Panc1 (cell line): ENCODE measurements around the gene ERI2. TPM values are rescaled to one million over a fixed set of nuclear protein-coding genes. Genes with fewer than 3 reads are reported as not detected.

Experiments
- ATAC-seq: fragments of 200-7000 bp; cut with Tn5 transposase; 2 replicates; pipeline ENCODE4 v1.9.1; 2020; ENCODE audit warnings: mild to moderate bottlenecking, moderate library complexity
- BruUV-seq: library from RNA; stranded (reverse); fragments of 400-500 nt; replicated peaks from 2 replicates; lab custom pipeline; 2021; lab: Mats Ljungman, UMichigan
- CTCF ChIA-PET: fragments of 300-600 bp; sonication (Branson Sonifier 250); formaldehyde crosslinking; loops from one replicate; lab custom pipeline; 2022; ENCODE audit warnings: antibody characterized with exemption; lab: Charles Lee
- POLR2A ChIA-PET: fragments of 300-600 bp; sonication (Branson Sonifier 250); formaldehyde crosslinking; loops from one replicate; lab custom pipeline; 2022; ENCODE audit warnings: antibody characterized with exemption; lab: Charles Lee
- DNase-seq: peaks from one replicate; pipeline ENCODE4 v3.0.0-alpha.2; 2010; ENCODE audit warnings: low read depth, low spot score
- H3K27ac ChIP-seq: 2 replicates; pipeline ENCODE4 v1.5.1; 2011; ENCODE audit warnings: mild to moderate bottlenecking, low read length, inconsistent platforms
- H3K27me3 ChIP-seq: fragments of 200-500 bp; sonication (Bioruptor generic); 2 replicates; pipeline ENCODE4 v1.6.0; 2014; ENCODE audit warnings: low read length, inconsistent platforms; ENCODE audit not compliant: control insufficient read depth, insufficient read depth
- H3K36me3 ChIP-seq: fragments of 200-500 bp; sonication (Bioruptor generic); 2 replicates; pipeline ENCODE4 v1.5.1; 2014; ENCODE audit warnings: inconsistent platforms, mild to moderate bottlenecking, low read length, moderate library complexity; ENCODE audit not compliant: control insufficient read depth, insufficient read depth
- H3K4me1 ChIP-seq: 2 replicates; pipeline ENCODE4 v1.5.1; 2011; ENCODE audit warnings: inconsistent platforms, mild to moderate bottlenecking, low read length, moderate library complexity; ENCODE audit not compliant: control insufficient read depth, insufficient read depth
- H3K4me3 ChIP-seq, 2 experiments: 2 replicates each; pipeline ENCODE4 v1.5.1; 2011 to 2012; ENCODE audit warnings: low read depth in 2 of 2, low read length in 2 of 2, mild to moderate bottlenecking in 2 of 2, inconsistent platforms in 1 of 2, moderate library complexity in 1 of 2
- H3K9me3 ChIP-seq: fragments of 200-500 bp; sonication (Bioruptor generic); 2 replicates; pipeline ENCODE4 v1.5.1; 2014; ENCODE audit warnings: low read depth, mild to moderate bottlenecking, inconsistent platforms, low read length, moderate library complexity; ENCODE audit not compliant: control insufficient read depth, insufficient read depth
- CTCF ChIP-seq: fragments of 450-650 bp; IDR thresholded peaks from 2 replicates; pipeline ENCODE4 v1.5.1; 2017; ENCODE audit warnings: mild to moderate bottlenecking
- POLR2AphosphoS5 ChIP-seq: IDR thresholded peaks from 2 replicates; pipeline ENCODE4 v1.6.1; 2012; ENCODE audit warnings: mild to moderate bottlenecking, low read depth, low read length, moderate library complexity
- SIN3A ChIP-seq: IDR thresholded peaks from 2 replicates; pipeline ENCODE4 v1.6.1; 2012; ENCODE audit warnings: low read depth, mild to moderate bottlenecking, low read length, moderate library complexity, borderline replicate concordance; ENCODE audit not compliant: insufficient read depth
- TCF7L2 ChIP-seq: IDR thresholded peaks from 2 replicates; pipeline ENCODE4 v1.6.1; 2011; ENCODE audit warnings: mild to moderate bottlenecking, low read depth, low read length, inconsistent platforms
- in situ Hi-C: cut with HindIII; loops from 2 replicates; pipeline ENCODE4 v1.10.0; 2016; ENCODE audit warnings: low sequenced_read_pairs, low pct_unique_long_range_greater_than_20kb
- intact Hi-C: fragments of 100-400 bp; cut with micrococcal nuclease; formaldehyde crosslinking; loops from one replicate; pipeline ENCODE4 v1.10.0; 2022; ENCODE audit not compliant: unreplicated experiment
- total RNA-seq: library from RNA; stranded (reverse); gene quantifications from one replicate; pipeline ENCODE4 v1.2.1, GENCODE V29; 2021; ENCODE audit not compliant: unreplicated experiment
- TF ChIP-seq, protein P1 (sequence below), 2 experiments: IDR thresholded peaks; 2 replicates each; pipeline ENCODE4 v1.6.1; 2011 to 2012; ENCODE audit warnings: low read depth in 2 of 2, control low read depth in 1 of 2, low read length in 1 of 2, mild to moderate bottlenecking in 1 of 2, moderate library complexity in 1 of 2; ENCODE audit not compliant: insufficient read depth in 1 of 2

Gene ERI2
- total RNA-seq, 1 experiment from 2014 or later = 20.4 TPM

DNA sequence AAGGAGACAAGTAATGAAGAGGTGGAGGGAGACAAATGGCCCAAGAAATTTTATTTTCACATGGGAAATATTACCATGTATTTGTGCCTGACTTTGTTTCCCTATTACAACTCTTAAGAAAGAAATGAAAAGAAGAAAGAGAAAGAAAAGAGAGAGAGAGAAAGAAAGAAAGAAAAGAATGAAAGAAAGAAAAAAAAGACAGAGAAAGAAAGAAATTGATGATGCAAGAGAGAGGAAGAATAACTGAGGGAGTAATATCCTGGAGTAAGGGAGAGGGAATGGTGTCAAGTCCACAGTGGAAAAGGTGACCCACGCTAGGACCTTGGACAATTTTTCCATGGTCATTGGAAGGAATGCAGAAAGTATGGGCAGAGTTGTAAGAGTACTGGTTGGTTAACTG lies 52.5 kb downstream of the ERI2 start:
- DNase-seq = no peak
- no peak for TF ChIP-seq POLR2AphosphoS5
- no peak for TF ChIP-seq CTCF
- TF ChIP-seq, protein P1, sequence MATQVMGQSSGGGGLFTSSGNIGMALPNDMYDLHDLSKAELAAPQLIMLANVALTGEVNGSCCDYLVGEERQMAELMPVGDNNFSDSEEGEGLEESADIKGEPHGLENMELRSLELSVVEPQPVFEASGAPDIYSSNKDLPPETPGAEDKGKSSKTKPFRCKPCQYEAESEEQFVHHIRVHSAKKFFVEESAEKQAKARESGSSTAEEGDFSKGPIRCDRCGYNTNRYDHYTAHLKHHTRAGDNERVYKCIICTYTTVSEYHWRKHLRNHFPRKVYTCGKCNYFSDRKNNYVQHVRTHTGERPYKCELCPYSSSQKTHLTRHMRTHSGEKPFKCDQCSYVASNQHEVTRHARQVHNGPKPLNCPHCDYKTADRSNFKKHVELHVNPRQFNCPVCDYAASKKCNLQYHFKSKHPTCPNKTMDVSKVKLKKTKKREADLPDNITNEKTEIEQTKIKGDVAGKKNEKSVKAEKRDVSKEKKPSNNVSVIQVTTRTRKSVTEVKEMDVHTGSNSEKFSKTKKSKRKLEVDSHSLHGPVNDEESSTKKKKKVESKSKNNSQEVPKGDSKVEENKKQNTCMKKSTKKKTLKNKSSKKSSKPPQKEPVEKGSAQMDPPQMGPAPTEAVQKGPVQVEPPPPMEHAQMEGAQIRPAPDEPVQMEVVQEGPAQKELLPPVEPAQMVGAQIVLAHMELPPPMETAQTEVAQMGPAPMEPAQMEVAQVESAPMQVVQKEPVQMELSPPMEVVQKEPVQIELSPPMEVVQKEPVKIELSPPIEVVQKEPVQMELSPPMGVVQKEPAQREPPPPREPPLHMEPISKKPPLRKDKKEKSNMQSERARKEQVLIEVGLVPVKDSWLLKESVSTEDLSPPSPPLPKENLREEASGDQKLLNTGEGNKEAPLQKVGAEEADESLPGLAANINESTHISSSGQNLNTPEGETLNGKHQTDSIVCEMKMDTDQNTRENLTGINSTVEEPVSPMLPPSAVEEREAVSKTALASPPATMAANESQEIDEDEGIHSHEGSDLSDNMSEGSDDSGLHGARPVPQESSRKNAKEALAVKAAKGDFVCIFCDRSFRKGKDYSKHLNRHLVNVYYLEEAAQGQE (IDR thresholded peaks at IDR 0.05; ENCODE audit: insufficient read depth in 1 of 2, low read depth in 2 of 2, low read length in 1 of 2) = no peak
- TF ChIP-seq TCF7L2 = no peak
- TF ChIP-seq SIN3A = no peak
- no peaks in the 10 kb centered on the region for H3K36me3 ChIP-seq
- no peaks in the 10 kb centered on the region for H3K9me3 ChIP-seq
- POLR2A ChIA-PET = no interaction called here
- CTCF ChIA-PET = no interaction called here
- no peak for ATAC-seq
- intact Hi-C loops = no loop called here
- BruUV-seq = no TSS peak
- no peaks in the 10 kb centered on the region for H3K4me1 ChIP-seq
- H3K27me3 ChIP-seq = peaks cover 24% of the 10 kb centered on the region
- no peak overlapping the region for H3K4me3 ChIP-seq
- in situ Hi-C loops = no loop called here
- H3K27ac ChIP-seq = no peak overlapping the region

DNA sequence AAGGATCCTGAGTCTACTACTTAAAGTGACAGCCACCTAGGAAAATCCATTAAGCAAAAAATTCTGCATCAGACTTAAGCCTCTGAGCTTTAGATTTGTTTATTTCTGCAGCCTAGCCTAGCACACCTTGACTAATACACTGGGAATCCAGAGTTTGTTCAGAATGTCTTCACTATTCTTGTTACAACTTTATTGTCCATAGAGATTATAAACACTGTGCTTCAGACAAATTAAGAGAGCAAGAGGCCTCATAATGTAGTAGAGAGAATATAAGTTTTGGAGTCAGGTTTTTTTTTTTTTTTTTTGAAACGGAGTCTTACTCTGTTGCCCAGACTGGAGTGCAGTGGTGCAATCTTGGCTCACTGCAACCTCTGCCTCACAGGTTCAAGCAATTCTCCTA lies 55.7 kb downstream of the ERI2 start:
- Histone ChIP-seq H3K27me3 (peaks cover 24% of the 10 kb centered on the region), H3K4me3 (no peak overlapping the region), H3K9me3 (no peaks in the 10 kb centered on the region; the same call in 1 of the 2 replicates), H3K27ac (no peak overlapping the region), H3K4me1 (no peaks in the 10 kb centered on the region), H3K36me3 (no peaks in the 10 kb centered on the region)
- DNase-seq = no peak
- ATAC-seq = no peak
- intact Hi-C loops = no loop called here
- in situ Hi-C loops = no loop called here
- ChIA-PET POLR2A (interaction anchor here (0.6 kb wide), 1 partner anchor 150 kb away, joined by 3 read pairs; no protein-coding TSS in a partner anchor), CTCF (no interaction called here)
- no TSS peak for BruUV-seq
- TF ChIP-seq POLR2AphosphoS5 (no peak), SIN3A (no peak), CTCF (no peak), TCF7L2 (no peak)
- TF ChIP-seq, protein P1 (IDR thresholded peaks at IDR 0.05; ENCODE audit: insufficient read depth in 1 of 2, low read depth in 2 of 2, low read length in 1 of 2) = no peak
